GM10847 (cell line): ENCODE results near the gene PRLR.

Experiments used
- POLR2A ChIP-seq: IDR thresholded peaks from 2 replicates; pipeline ENCODE4 v1.6.1; 2011; ENCODE audit not compliant: insufficient read length; ENCODE audit errors: extremely low read depth

PRLR gene

GRCh38 chr5:35212122-35212982 lies 17.9 kb downstream of the PRLR start:
- no peak for TF ChIP-seq POLR2A

DNA sequence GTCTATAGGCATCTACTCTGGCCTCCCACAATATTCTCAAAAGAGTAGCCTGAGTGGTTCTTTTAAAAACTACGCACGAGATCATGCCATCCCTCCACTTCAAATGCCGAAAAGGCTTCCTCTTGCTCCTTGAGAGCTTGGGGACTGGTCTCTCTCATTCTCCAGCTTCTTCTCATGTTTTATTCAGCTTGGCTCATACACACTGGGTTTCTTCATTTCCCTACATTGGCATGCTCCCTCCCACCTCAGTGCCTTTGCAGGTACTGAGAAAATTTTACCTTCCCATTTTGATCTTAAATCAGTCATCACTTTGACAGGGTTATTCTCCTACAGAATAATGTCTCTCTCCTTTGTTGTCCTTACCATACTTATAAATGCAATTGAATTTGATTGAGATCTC lies 20.4 kb downstream of the PRLR start:
- TF ChIP-seq POLR2A: no peak

DNA sequence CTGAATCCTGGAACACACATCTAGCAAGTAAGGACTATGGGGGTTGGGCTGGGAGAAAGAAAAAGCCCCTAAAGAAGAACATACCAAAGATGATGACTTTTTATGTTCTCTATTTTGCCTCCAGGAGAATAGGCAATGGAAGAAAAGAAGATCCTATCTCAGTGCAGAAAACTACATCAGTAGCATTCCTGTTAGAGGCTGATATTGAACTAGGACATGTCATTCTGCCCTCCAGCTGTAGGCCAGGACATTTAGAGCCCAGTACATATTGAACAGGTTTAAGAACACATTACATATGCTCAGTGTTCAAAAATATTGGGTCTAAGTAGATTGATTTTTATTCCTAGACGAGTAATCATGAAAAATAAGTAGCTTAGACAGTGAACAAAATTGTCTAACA lies 24.7 kb downstream of the PRLR start:
- TF ChIP-seq POLR2A: no peak

- no peak for TF ChIP-seq POLR2A
Observed at GRCh38 chr5:35205186-35205585, 25.1 kb downstream of the PRLR start.

GRCh38 chr5:35203403-35203802 lies 26.9 kb downstream of the PRLR start:
- TF ChIP-seq POLR2A: no peak

DNA sequence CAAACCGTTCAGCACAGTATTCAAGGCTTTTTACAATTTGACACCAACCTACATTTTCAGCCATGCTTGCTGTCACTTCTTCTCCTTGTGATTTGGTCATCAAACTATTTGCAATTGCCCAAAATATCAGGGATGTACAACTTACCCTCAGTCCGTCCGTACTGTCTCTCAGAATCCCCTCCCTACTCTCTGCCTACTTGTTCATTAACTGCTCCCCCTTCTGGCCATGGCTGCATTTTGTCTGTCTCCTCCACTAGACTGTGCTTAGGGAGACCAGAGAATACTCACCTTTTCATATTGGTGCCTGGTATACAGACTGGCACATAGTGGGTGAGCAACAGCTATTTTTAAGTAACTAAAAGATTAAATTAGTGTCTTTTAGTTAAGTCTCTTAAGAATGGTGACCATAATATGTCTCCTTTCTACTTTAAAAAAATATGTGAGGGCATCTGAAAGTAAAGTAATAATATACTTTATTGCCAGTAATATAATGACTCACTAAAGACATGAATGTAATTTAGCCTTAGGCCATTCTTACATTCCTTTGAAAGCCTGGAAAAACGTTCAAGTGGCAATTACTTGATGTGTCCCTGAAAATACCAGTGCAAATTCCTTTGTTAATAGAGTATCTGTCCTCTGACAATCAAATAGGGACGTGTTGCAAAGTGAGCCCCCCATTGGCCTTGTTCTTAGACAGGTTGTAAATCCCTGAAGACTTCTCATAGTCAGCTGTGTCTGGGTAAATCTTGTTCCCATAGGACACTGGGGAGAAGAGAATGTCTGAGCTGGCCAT lies 27.8 kb downstream of the PRLR start:
- TF ChIP-seq POLR2A: no peak

DNA sequence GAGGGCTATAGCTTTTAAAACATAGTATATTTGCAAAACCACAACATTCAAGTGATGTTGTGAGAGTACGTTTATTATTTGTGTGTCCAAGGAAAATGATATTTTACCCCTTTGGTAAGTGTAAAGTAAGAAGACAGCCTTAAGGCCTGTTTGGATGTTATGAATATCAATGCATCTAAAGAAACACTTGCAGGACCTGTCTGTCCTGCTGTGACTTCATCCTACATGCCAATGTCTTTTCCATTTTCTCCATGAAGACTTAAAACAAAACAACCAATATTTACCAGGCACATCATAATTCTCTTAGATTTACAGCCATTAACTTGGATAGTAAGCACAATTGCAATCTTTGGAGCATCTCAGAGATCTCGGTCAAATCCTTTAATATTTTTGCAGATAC lies 29.0 kb downstream of the PRLR start:
- no peak for TF ChIP-seq POLR2A

GRCh38 chr5:35199886-35200285 lies 30.4 kb downstream of the PRLR start:
- no peak for TF ChIP-seq POLR2A

DNA sequence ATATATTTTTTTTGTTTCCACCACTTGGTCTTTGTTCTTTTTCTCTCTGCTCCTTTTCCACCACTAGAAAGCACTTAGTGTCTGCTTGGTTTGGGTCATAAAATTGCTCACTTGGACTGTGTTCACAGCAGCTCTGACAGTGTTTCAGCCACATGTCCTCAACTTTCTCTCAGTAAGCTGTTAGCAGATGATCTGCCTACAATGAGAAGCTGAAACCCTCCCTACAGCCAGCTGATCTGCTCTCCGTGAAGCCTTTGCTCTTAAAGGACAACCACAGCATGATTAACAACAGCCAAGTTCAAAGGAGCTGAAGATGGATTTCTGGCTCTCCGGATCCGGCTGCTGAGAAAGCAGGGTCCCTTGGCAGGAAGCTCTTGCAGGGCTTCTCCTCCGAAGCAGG lies 31.6 kb downstream of the PRLR start:
- no peak for TF ChIP-seq POLR2A

GRCh38 chr5:35198075-35198474 lies 32.2 kb downstream of the PRLR start:
- TF ChIP-seq POLR2A: no peak

DNA sequence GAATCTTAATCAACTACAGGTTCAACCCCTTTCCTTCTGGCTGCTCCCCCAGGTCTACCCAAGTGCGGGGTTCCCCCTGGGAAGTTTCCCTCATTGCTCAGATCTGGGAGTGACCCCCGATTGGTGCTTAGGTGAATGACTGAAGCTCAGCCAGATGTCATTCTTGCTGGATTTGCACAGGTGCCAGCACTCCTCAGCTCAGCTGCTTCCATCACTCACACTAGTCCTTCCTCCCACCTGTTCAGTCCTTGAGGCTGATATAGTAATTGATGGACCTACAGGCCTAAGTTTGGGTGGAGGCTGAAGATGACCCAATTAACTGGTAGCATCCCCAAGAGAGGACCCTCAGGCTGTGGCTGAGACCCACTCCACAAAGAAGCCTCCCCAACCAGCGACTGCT lies 32.9 kb downstream of the PRLR start:
- no peak for TF ChIP-seq POLR2A

GRCh38 chr5:35195472-35195852 lies 34.8 kb downstream of the PRLR start:
- no peak for TF ChIP-seq POLR2A

DNA sequence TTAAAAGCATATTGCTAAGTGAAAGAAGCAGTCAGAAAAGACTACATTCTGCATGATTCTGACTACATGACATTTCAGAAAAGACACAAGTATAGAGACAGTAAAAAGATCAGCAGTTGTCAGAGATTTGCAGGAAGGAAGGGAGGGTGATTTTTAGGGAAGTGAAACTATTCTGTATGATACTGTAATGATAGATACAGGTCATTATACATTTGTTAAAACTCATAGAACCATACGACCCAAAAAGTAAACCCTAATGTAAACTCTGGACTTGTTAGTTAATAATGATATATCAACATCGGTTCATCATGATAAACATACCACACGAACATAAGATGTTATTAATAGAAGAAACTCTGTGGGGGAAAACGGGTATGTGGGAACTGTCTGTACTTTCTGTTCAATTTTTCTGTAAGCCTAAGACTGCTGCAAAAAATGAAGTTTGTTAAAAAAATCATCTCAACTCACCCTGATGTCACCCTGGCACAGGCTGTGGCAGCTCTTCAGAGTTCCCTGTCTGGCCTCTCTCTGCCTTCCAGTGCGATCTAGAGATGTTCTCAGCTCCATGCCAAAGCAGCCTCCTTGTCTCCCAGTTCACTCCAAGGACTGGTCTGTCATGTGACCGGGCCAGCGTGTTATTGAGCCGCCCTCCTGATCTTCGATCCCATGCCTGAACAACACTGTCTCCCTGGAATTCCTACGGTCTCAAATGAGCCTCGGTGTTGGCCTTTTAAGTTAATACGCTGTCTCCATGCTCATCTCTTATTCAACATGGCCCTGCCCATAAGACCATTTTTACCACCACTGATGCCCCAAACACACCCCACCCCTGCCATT lies 35.4 kb downstream of the PRLR start:
- TF ChIP-seq POLR2A: no peak

- TF ChIP-seq POLR2A: no peak
Observed at GRCh38 chr5:35192506-35192905, 37.8 kb downstream of the PRLR start.

DNA sequence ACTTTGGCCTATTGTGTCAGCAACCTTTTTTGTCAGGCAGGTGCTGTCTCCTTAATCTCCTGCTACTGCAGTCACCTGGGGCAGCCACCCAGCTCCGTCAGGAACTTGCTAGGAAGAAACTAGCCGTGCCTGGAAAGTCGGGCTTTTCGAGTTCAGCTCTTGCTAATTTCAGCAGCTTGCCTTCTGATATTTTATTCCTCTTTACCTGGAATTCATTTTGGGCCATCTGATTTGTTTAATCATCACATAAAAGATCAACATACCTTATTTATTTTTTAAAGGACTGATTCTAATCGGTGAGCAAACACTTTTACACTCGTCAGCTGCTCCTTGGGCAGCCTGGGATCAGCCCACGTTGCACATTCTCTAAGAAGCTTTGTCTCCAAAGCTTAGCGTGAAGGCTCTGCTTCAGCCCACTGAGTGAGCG lies 42.2 kb downstream of the PRLR start:
- no peak for TF ChIP-seq POLR2A
